GM13976 (cell line): ENCODE data around the gene BIK.

Experiments used
- DNase-seq: peaks from one replicate; pipeline ENCODE4 v3.0.0; 2012; ENCODE audit warnings: low spot score
- CTCF ChIP-seq: IDR thresholded peaks from 2 replicates; pipeline ENCODE4 v1.5.1; 2012; ENCODE audit warnings: borderline replicate concordance, mild to moderate bottlenecking; ENCODE audit not compliant: insufficient read depth; ENCODE audit errors: extremely low read depth, missing control alignments, control extremely low read depth
- in situ Hi-C: fragments of 300-500 bp; cut with MboI; formaldehyde crosslinking; loops from one replicate; pipeline ENCODE4 v1.12.0; 2022; ENCODE audit warnings: low sequenced_read_pairs, mixed read lengths, inconsistent platforms; ENCODE audit not compliant: unreplicated experiment

BIK gene

GRCh38 chr22:43092085-43092484 lies 18.5 kb upstream of the BIK start:
- in situ Hi-C loops, result no loop called here
- no peak for DNase-seq
- no peak for TF ChIP-seq CTCF

- in situ Hi-C loops, result no loop called here
- no peak for TF ChIP-seq CTCF
- no peak for DNase-seq
Observed at GRCh38 chr22:43094085-43094484, 16.5 kb upstream of the BIK start.

- in situ Hi-C loops, result no loop called here
- TF ChIP-seq CTCF, result no peak
- DNase-seq, result no peak
Observed at GRCh38 chr22:43094551-43094950, 16.0 kb upstream of the BIK start.

DNA sequence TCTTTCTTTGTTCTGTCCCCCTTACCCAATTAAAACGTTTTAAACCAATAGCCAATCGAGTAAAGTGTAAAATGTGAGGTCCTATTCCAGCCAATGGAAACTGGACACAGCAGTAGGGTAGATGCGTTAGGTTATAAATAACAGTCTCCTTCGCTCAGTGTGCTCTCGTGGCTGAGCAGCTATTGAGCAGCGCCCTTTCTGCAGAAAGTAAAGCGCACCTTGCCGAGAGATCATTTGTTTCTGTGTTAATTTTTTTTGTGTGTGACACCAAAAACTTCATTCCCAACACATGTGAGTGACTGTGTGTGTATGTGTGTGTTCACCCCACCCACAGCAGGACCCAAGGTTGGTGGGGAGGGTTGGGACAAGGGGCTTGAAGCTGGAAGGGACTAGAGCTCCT lies 14.1 kb upstream of the BIK start:
- no peak for TF ChIP-seq CTCF
- no peak for DNase-seq
- in situ Hi-C loops, result no loop called here

DNA sequence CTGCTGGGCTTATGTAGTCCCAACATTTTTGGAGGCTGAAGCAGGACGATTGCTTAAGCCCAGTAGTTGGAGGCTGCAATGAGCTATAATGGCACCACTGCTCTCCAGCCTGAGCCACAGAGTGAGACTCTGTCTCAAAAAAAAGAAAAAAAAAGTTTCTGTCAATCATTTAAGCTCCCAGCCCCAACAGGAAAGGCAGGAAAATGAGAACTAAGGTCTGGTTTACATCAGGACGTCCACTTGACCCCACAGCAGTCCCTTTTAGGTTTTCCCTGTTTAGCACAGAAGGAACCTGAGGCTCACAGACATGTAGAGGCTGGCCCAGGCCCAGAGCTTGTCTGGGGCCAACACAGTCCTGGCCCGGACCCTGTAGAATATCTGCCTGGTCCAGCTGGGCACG lies 12.2 kb upstream of the BIK start:
- DNase-seq, result no peak
- TF ChIP-seq CTCF, result no peak
- in situ Hi-C loops, result no loop called here

- no peak for DNase-seq
- in situ Hi-C loops, result no loop called here
- no peak for TF ChIP-seq CTCF
Observed at GRCh38 chr22:43099095-43099494, 11.5 kb upstream of the BIK start.

GRCh38 chr22:43100225-43100624 lies 10.3 kb upstream of the BIK start:
- TF ChIP-seq CTCF, result no peak
- no peak for DNase-seq
- in situ Hi-C loops, result no loop called here
